ENCODE measurements around the gene LMO2.

LMO2 gene

GRCh38 chr11:33915526-33915925, 23.6 kb upstream of the LMO2 start:
- DNase-seq = no peak

GRCh38 chr11:33913991-33914390, 22.1 kb upstream of the LMO2 start:
- no peak for DNase-seq

GRCh38 chr11:33912405-33913361, 20.8 kb upstream of the LMO2 start:
- DNase-seq = no peak

- no peak for DNase-seq
These were observed 19.1 kb upstream of the LMO2 start for GRCh38 chr11:33910958-33911339.

- no peak for DNase-seq
These were observed 18.6 kb upstream of the LMO2 start for GRCh38 chr11:33910296-33910957.

- DNase-seq = no peak
These were observed 17.7 kb upstream of the LMO2 start for GRCh38 chr11:33909552-33909951.

GRCh38 chr11:33909150-33909549, 17.3 kb upstream of the LMO2 start:
- DNase-seq = no peak

- no peak for DNase-seq
These were observed 15.5 kb upstream of the LMO2 start for GRCh38 chr11:33907421-33907820.

- DNase-seq = no peak
These were observed 14.8 kb upstream of the LMO2 start for GRCh38 chr11:33906484-33907186.

GRCh38 chr11:33904102-33904501, 12.2 kb upstream of the LMO2 start:
- DNase-seq = no peak

- DNase-seq = no peak
These were observed 8.4 kb upstream of the LMO2 start for GRCh38 chr11:33900159-33900840.

GRCh38 chr11:33899400-33900037, 7.6 kb upstream of the LMO2 start:
- peak in 22 of 56 donors; percentile 2 to 64 (median 18) for DNase-seq

GRCh38 chr11:33898957-33899356, 7.1 kb upstream of the LMO2 start:
- no peak for DNase-seq

GRCh38 chr11:33897761-33898375, 6.0 kb upstream of the LMO2 start:
- DNase-seq = no peak

- no peak for DNase-seq
These were observed 5.0 kb upstream of the LMO2 start for GRCh38 chr11:33896911-33897310.

GRCh38 chr11:33895752-33896137, 3.9 kb upstream of the LMO2 start:
- no peak for DNase-seq

- no peak for DNase-seq
These were observed 2.5 kb upstream of the LMO2 start for GRCh38 chr11:33894398-33894746.

- DNase-seq = peak in 4 of 56 donors; percentile 11 to 23 (median 22)
These were observed 2.0 kb upstream of the LMO2 start for GRCh38 chr11:33893711-33894397.

GRCh38 chr11:33892906-33893594, 1.2 kb upstream of the LMO2 start:
- no peak for DNase-seq

Measured in nucleus accumbens (tissue), 56 donors.